Left kidney (tissue), 8 donors: ENCODE measurements around the gene OPA1. TPM values are rescaled to one million over a fixed set of nuclear protein-coding genes. Genes with fewer than 3 reads are reported as not detected.

Experiments
- DNase-seq: peaks from one replicate; pipeline ENCODE4 v3.0.0-alpha.2; 2013
- long read RNA-seq, 8 donors: transcript quantifications; one replicate each; lab custom pipeline, GENCODE V29; 2026
- polyA plus RNA-seq: library from polyadenylated mRNA; unstranded; fragments of 120-200 nt; gene quantifications from one replicate; pipeline ENCODE4 v1.2.1, GENCODE V29; 2013; ENCODE audit not compliant: insufficient read length

The OPA1 gene, protein sequence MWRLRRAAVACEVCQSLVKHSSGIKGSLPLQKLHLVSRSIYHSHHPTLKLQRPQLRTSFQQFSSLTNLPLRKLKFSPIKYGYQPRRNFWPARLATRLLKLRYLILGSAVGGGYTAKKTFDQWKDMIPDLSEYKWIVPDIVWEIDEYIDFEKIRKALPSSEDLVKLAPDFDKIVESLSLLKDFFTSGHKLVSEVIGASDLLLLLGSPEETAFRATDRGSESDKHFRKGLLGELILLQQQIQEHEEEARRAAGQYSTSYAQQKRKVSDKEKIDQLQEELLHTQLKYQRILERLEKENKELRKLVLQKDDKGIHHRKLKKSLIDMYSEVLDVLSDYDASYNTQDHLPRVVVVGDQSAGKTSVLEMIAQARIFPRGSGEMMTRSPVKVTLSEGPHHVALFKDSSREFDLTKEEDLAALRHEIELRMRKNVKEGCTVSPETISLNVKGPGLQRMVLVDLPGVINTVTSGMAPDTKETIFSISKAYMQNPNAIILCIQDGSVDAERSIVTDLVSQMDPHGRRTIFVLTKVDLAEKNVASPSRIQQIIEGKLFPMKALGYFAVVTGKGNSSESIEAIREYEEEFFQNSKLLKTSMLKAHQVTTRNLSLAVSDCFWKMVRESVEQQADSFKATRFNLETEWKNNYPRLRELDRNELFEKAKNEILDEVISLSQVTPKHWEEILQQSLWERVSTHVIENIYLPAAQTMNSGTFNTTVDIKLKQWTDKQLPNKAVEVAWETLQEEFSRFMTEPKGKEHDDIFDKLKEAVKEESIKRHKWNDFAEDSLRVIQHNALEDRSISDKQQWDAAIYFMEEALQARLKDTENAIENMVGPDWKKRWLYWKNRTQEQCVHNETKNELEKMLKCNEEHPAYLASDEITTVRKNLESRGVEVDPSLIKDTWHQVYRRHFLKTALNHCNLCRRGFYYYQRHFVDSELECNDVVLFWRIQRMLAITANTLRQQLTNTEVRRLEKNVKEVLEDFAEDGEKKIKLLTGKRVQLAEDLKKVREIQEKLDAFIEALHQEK
- polyA plus RNA-seq = 86.4 TPM
- long read RNA-seq, donor 1, full-length matches to known transcripts = 4 of 4 reads
- long read RNA-seq, donor 1, partial matches to known transcripts = 0 of 4 reads
- long read RNA-seq, donor 1, other reads (novel, unspliced or antisense) = 0 of 4 reads
- long read RNA-seq, donor 2, full-length matches to known transcripts = 1 of 1 reads
- long read RNA-seq, donor 2, partial matches to known transcripts = 0 of 1 reads
- long read RNA-seq, donor 2, other reads (novel, unspliced or antisense) = 0 of 1 reads
- long read RNA-seq, donor 3, full-length matches to known transcripts = 1 of 1 reads
- long read RNA-seq, donor 3, partial matches to known transcripts = 0 of 1 reads
- long read RNA-seq, donor 3, other reads (novel, unspliced or antisense) = 0 of 1 reads
- long read RNA-seq, donor 4 = 0 reads
- long read RNA-seq, donor 5, full-length matches to known transcripts = 3 of 3 reads
- long read RNA-seq, donor 5, partial matches to known transcripts = 0 of 3 reads
- long read RNA-seq, donor 5, other reads (novel, unspliced or antisense) = 0 of 3 reads
- long read RNA-seq, donor 6, full-length matches to known transcripts = 3 of 3 reads
- long read RNA-seq, donor 6, partial matches to known transcripts = 0 of 3 reads
- long read RNA-seq, donor 6, other reads (novel, unspliced or antisense) = 0 of 3 reads
- long read RNA-seq, donor 7, full-length matches to known transcripts = 5 of 5 reads
- long read RNA-seq, donor 7, partial matches to known transcripts = 0 of 5 reads
- long read RNA-seq, donor 7, other reads (novel, unspliced or antisense) = 0 of 5 reads
- long read RNA-seq, donor 8, full-length matches to known transcripts = 1 of 1 reads
- long read RNA-seq, donor 8, partial matches to known transcripts = 0 of 1 reads
- long read RNA-seq, donor 8, other reads (novel, unspliced or antisense) = 0 of 1 reads

DNA sequence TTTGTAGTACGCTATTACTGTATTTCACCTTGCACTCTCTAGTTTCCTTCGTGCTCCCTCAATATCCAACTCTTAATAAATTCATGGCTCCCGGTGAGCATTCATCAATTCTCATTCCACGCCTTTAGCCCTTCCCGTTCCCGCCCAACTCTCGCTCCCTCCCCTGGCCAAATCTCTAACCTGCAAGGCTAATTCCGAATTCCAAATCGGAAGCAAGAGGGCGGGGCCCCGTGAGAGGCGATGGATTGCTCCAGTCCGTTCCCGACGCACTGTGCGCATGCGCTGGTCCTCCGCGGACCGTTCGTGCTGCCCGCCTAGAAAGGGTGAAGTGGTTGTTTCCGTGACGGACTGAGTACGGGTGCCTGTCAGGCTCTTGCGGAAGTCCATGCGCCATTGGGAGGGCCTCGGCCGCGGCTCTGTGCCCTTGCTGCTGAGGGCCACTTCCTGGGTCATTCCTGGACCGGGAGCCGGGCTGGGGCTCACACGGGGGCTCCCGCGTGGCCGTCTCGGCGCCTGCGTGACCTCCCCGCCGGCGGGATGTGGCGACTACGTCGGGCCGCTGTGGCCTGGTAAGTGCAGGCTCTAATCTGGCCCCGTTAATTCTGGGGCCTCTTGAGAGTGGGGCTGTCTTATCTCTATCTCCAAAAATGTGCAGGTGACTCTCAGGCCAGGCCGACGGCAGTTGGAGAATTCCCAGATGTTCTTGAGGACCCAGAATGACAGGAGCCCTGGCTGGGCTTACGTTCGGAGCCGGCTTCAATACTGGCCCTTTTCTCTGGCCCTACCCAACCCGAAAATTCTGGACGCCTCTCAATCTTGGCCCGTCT, at the start of gene OPA1:
Gene OPA1, plus strand, starts transcription at position 368 of the 827 bp plus-strand sequence. Its CDS starts 170 bp downstream, at position 538.
- peak; percentile 99 for DNase-seq

DNA sequence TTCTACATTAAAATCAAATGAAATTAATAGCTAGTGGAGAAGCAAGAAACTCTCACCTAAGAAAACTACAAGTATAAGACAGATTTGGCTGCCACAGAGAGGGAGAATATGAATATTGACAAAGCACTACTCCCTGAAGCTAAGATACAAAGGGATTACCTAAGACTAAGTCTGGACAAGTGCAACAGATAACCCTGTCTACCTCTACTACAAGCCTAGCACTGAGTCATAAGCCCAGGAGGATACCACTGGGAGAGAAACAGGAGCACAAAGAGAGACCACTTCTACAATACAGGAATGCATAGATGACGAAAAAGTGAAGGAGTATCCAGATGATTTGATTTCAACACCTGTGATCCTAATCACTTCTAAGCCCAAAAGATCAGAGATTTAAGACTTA, 48.7 kb upstream of the OPA1 start:
- no peak for DNase-seq

DNA sequence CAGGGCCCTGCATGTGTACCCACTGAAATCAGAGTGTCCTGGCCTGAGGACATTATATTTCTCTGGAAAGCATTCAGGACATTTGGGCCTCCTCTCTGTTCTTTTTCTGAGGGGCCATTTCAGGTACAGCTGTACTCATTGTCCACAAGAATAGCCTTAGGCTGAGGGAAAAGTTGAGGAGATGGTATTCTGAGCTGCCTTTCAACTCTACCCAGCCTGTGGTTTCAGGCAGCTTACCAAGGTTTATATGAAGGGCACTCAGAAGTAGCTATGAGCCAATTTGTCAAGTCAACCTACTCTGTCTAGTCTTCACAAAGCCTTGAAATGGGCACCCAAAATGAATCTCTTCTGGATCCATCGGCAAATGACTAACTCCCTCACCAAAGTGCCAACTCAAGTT, 47.7 kb upstream of the OPA1 start:
- no peak for DNase-seq

DNA sequence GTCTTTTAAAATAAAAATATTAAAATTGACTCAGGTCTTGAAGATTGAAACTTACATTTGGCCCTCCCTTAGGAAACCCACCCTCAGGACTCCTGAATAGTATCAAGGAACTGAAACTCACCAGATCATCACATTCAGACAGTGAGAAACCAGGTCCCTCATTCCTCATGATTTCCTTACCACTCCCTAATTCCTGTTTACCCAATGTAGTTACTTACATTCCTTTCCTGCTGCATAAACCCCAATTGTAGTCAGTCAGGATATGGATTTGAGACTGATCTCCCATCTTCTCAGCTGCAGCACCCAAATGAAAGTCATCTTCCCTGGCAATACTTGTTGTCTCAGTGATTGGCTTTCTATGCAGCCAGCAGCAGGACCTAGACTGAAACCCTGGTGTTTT, 46.9 kb upstream of the OPA1 start:
- no peak for DNase-seq

DNA sequence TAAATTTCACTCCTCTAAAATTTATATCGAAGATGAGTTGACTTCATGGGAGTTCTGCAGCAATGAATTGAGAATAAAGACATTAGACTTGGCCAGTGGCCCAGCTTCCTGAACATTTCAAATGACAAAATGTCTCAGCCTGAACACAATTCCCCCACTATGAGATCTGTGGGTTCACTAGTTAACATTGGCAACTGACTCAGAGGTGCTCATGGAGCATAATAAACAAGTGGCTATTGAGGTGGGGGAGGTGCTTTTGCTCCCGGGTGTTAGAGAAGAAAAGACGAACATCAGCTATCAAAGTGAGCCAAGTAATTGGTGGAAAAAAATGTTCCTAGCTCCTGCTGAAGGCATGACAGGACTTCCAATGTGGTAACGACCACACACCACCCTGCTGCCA, 44.6 kb upstream of the OPA1 start:
- no peak for DNase-seq

DNA sequence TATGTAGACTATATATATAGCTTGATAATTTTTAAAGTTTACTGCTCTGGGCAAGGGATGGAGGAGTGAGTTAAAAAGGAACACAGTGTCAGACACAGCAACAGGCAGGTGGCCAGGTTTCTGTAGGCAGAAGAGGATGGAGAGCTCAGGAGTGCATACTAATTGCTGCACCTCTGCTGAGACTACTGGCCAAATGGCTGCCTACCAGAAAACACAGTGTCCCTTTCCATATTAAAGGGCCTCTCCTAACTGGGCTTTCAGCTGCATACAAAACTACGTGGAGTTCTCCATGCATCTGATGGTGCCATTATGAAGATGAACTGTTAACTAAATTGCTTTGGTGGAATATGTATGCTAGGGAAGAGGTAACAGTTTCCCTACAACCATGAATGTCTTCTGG, 40.1 kb upstream of the OPA1 start:
- no peak for DNase-seq

DNA sequence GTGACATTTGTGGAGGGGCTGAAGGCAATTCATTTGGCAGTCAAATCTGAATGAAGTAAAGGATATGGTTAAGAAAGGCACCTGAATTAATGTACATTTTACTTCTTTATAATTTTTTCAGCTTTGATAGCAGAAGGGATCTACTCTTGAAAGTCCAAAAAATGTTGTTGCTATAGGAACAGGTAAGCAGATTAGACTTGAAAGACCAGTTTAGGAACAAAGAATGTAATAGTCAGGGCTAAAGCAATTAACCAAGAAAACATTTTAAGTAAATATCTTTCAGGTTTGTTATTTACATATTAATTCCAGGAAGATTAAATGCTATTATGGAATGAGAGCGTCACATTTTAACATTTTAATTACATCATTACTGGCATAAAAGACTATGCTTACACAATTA, 39.4 kb upstream of the OPA1 start:
- DNase-seq = no peak

DNA sequence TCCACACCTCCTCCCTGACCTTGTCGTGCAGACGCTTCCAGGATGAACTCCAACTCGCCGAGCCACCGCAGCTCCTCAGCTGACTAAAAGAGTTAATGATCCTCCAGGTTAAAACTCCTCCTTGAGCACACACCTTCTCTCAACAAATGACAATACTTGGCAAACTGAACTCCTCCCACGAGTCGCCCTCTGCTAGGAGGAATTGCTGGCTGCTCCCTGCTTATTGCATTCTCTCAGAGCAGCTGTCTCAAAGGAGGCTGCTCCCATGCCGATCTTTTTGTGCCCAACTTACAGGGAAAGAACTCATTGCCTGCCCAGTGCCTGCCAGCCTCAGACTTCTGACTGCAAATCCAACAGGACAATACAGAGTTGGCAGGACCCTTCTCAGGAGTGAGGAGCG, 38.2 kb upstream of the OPA1 start, which contains the start of gene ATP13A4:
Gene ATP13A4, minus strand, starts transcription at position 85 of the 400 bp plus-strand sequence. CDS start 96 bp downstream, outside the sequence.
- DNase-seq = peak; percentile 18

DNA sequence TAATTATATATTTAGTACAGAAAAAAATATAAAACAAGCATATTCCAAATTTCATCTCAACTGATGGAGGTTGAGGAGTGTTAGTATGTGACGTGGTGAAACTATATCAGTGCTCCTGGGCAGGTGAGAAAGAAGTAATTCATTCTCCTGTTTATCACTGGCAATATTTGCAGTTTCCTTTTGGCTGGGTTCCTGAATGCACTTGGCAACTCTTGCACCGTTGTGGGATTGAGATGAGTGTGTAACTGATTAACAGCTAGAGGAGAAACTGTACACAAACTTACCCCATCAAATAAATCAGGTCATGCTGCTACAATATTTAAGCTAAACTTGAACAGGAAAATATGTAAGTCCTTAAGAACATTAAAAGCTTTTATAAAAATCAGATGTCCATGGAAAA, 36.2 kb upstream of the OPA1 start:
- DNase-seq = no peak

DNA sequence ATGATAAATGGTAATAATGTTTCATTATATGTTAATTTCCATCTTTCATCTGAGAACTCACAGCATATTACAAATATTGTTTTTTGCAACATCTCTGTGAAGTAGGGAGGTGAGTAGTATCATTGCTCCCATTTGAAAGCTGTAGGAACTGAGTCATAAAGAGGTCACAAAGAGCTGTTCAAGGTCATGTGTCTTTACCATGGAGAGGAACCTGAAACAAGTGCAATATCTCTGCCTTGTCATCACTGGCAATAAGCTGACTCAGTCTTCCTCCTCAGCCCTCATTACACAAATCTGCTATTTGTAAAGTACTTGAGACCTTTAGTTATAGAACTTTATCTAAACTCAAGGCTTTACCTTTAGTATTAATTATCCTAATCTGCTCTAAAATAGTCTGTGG, 33.9 kb upstream of the OPA1 start:
- no peak for DNase-seq

DNA sequence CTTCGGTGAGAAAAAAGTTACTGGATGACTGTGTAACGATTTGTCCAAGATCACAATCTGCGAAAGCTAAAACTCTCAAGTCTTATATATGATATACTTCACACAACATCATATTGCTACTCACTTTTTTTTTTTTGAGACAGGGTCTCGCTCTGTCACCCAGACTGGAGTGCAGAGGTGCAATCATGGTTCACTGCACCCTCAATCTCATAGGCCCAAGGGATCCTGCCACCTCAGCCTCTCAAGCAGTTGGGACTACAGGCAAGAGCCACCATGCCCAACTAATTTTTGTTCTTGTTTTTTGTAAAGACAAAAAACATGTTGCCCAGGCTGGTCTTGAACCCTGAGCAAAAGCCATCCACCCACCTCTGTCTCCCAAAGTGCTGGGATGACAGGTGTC, 32.9 kb upstream of the OPA1 start:
- no peak for DNase-seq

DNA sequence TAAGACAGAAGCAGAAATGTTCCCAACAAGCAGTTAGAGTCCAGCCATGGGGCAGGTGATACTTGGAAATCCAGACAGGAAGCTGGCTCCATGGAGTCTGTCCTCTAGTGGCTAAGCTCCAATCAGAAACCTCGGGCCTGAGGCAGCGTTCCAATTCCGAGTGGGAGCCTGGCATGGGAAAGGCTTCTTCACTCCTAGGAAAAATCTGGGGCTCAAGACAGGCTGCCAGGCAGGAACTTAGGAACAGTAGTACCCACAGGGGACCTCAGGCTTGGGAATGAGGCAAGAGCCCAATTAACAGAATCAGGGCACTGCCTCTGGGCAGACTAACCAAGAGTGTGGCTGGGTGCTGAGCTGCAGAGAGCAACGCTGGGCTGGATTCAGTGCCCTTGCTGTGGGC, 32.1 kb upstream of the OPA1 start:
- no peak for DNase-seq

DNA sequence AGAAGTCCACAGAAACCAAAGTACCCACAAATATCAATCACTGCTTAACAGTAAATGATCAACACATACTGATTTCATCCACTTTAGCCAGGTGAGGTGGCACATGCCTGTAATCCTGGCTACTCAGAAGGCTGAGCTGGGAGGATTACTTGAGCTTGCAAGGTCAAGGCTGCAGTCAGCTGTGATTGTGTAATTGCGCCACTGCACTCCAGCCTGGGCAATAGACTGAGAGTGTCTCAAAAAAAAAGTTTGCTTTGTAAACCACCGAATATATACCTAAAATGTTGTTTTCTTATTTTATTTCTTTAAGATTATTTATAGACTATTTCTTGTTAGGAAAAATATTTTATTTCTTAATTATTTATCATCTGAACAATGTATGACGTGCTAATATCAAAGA, 29.6 kb upstream of the OPA1 start:
- no peak for DNase-seq

DNA sequence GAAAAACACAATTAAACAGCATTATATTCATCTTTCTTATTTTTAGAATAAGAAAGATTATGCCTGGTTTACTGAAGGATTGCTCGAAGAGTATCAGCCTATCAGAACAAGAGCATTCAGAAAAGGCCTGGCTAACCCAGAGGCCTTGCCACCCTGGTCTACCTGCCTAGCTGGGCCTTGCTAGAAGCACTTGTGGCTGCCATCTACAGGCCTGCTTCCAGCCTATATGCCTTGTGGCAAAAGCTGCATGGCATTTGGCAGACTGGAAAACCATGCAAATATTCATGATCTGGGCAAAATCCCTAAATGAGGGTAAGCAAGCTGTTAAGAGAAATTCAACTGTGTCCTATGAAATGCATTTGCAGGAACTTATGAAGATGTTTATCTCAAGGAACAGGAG, 29.0 kb upstream of the OPA1 start:
- no peak for DNase-seq

DNA sequence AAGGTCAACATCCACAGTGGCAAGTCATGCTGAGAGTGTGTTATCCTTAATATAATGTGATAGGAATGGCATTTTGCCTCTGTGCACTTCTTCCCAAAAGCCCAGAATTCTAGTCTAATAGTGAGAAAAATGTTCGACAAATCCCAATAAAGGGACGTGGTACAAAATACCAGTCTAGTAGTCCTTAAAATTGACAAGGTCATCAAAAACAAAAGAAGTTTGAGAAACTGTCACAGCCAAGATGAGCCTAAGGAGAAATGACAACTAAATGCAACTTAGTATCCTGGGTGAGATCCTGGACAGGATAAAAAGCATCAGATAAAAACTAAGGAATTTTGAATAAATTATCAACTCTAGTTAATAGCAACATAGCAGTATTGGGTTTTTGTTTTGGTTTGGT, 23.9 kb upstream of the OPA1 start:
- DNase-seq = no peak

DNA sequence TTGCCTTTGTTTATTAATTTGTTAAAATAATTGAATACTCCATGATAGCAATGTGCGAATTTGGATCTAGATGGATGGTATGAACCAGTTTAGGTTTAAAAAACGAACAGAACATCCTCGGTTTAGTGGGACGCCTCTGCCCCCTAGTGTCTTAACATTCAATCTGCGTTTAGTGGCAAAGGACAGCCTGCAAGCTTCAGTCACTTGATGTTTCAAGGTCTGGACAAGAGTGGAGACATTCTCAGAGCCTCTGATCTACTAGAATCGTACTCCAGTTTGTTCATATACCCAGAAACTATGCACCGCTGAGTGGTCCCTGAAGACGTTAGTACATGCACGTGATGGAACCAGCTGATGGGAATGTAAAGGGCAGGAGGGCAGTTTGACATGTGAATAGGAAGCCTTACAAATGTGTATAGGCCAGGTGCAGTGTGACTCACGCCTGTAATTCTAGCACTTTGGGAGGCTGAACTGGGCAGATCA, 20.5 kb upstream of the OPA1 start:
- peak; percentile 68 for DNase-seq

DNA sequence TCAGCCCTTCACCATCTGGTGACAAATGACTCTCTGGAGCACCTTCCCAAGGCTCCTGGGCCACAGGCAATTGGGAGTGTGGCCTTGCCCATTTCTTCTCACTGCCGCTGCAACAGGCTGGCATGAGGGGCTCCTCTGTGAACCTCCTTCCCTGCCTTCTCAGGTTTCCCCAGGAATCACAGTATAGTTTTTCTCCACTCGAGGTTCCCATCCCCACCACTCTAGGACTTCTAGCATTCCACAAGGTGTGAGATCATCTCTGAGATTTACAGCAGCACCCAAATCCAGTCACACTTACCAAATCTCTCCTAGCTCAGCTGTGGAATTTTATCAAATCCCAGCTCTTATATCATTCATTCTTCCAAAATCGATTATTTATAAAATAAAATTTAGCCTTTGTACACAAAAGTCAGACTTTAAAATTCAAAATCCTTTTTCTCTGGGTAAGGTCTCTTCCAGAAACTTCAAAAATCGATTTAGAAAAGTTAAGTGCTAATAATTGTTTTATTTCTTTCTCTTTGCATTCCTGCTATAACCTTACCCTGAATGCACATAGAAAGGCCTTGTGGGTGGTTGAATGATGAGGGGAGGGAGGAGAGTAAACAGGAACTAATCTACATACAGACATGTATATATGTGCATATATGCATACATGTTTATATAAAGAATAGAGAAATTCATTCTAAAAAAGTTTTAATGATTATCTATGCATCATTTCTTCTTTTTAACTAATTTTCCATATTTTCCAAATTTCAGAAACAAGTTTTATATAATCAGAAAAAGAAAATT, 19.4 kb upstream of the OPA1 start:
- DNase-seq = no peak

DNA sequence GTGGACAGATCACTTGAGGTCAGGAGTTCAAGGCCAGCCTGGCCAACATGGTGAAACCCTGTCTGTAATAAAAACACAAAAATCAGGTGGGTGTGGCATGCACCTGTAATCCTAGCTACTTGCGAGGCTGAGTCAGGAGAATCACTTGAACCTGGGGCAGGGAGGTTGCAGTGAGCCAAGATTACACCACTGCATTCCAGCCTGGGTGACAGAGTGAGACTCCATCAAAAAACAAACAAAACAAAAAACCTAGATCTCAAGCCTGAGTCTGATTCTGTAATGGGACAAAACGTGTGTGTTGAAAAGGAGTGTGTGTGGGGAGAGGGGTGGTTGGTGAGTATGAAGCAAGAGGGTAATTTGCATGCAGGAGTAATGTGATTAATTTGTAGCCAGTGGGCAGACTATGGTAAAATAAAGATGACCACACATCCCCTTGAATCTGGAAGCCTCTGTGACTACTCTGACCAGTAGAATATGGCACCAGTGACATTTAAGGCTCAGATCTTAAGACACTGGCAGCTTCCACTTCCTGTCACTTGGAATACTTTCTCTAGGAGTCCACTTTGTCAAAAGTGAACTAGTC, 18.4 kb upstream of the OPA1 start:
- no peak for DNase-seq
